Activated naive CD4-positive, alpha-beta T cell treated with Interleukin-2 at 50 U/mL for 16 hours (primary cell): Measurements from ENCODE around the gene NOL3.

Experiments
- DNase-seq: peaks from one replicate; pipeline ENCODE4 v3.0.0-alpha.2; 2020

The NOL3 gene

GRCh38 chr16:67207249-67208091 is 37.1 kb downstream of the NOL3 start:
- no peak for DNase-seq

- DNase-seq = no peak
Measured at GRCh38 chr16:67208154-67208896, 38.0 kb downstream of the NOL3 start.

DNA sequence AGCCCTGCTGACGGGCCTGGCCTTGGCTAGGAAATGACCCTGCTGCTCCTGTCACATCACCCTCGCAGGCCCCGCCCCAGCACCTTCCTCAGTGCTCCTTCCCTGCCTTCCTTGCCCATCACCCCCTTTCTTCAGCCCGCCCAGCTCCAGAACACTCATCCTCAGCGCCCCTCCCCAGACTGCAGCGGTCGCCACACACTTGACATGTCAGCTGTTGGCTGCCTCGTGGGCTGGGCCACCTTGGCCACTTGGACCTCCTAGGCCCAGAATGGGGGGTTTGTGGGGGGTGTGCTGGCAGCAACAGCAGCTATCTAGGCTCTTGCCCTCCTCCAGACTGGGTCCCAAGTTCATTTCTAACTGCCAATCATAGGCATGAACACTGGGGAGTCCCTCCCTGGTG is 39.2 kb downstream of the NOL3 start:
- no peak for DNase-seq

DNA sequence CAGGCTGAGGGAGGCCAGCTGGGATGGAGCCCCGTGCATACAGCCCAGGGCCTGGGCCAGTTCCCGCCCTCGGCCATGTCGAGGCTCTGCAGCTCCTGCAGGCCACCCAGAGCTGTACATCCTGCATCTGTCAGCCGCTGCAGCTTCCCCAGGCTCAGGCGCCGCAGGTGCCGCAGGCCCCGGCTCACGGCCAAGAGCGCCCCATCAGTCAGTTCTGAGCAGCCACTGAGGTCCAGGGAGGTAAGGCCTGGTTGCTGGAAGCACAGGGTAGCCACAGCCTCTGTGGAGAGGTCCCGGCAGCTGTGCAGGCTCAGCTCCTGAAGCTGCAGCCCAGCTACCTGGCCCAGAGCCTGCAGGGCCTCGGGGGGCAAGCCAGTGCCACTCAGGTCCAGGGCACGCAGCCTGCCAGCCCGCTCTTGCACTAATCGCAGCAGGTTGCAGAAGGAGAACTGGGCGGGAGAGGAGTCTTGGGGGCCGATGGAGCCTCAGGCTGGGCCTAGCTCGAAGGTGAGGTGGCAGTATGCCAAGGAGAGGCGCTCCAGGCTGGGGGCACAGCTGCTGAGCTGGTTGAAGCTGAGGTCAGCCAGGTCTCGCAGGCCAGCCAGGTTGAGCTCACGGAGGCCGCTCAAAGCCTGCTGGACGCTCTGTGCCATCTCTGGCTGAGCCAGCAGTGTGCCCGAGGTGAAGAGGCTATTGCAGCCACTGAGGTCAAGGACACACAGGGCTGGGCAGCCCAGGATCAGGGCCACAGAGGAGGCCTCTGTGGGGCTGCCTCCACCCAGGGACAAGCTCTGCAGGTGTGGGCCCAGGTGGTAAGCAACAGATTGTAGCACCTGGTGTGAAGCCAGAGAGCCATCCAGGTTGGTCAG is 40.0 kb downstream of the NOL3 start:
- no peak for DNase-seq

DNA sequence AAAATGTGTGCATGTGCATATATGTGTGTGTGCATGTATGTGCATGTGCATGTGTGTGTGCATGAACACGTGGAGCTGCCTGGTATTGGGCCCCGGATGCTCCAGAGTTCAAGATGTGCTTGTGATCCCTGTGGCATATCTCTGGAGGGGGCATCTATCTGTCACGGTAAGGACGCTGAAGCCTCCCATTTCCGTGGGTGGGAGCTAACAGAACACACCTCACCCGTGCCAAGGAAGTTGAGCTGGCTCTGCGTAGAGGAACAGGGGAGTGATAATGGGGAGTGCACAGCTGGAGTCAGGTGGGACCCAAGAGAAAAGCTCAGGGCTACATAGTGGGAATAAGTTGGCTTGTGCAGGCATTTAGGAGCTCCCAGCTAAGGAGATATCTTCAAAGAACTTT is 41.3 kb downstream of the NOL3 start:
- no peak for DNase-seq

GRCh38 chr16:67212766-67213165 is 42.4 kb downstream of the NOL3 start:
- DNase-seq = no peak

DNA sequence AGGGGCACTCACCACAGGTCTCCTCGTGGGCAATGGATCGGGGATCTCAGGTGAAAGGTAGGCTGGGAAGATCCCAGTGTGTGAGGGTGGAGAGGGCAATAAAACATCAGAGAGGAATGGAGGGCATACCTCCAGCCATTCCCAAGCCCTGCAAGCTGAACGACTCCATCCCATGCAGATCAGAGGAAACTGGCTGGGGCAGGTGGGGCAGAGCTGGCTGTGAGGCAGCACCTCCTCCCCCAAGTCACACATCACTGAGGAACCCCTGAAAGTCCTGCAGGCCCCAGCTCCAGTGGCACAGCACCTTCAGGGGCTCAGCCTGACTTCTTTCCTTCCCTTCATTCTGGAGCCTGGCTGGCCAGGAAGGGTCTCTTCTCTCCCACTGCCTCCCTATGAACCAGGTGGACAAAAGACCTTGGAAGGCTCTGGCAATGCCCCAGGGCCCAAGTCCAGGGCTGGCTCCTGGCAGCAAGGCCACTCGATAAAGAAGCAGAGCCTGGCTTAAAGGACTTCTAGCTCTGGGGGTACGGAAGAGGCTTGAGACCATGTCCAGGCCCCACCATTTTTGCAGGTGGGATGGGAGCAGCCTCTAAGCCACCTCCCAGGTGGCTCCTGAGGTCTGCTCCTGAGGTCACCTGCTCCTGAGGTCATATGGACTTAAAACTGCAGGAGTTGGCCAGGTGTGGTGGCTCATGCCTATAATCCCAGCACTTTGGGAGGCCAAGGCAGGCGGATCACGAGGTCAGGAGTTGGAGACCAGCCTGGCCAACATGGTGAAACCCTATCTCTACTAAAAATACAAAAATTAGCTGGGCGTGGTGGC is 43.1 kb downstream of the NOL3 start:
- DNase-seq = no peak

- DNase-seq = no peak
Measured at GRCh38 chr16:67215706-67216105, 45.4 kb downstream of the NOL3 start.

DNA sequence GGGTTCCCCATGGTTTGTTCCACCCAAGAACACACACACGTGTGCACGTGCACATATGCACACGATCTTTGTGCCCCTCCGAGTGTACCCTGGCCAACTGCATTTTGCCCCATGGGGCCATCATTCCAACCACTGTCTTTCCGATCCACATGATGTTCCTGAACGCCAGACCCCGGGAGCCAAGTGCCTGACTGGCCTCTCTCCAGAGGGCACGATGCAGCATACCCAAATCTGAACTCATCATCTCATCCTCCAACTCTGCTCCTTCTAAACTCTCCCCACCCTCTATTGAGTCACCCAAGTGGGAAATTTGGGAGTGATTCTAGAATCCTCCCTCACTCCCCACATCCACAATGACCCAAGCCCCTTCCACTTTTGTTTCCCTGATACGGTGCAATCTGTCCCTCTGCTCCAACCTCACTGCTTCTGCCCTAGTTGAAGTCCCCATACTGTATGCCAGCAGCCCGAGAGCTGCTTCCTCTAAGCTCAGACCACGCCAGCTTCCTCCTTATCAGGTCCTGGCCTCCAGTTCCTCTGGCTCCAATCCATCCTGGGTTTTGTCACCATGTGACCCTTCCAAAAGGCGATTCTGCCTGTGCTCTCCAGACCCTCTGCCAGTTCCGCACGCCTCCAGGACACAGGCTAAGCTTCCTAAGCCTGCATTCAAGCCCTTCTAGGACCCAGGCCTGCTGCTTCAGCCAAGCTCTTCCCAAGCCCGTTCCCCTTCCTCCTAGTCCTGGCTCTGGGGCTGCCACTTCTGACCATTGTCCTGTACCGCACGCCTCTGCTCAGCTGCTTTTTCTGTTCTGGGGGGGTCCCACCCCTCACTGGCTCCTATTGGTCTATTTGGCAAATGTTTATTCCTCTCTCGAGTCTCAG is 46.5 kb downstream of the NOL3 start:
- no peak for DNase-seq

DNA sequence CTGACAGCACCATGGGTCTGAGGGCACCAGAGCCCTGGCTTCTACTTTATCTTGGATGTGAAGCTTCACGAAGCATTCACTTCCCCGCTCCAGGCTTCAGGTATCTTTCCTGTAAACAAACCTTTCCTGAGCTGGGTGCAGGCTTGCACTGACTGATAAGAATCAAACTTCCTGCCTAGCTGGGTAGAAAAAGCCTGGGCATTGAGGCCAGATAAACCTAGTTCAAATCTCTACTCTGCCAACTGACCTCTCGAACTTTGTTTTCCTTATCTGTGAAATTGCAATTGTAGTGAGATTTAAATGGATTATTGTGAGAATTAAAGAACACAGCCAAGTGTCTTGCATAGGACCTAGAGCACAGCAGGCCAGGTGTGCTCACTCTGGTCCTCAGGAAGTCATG is 53.7 kb downstream of the NOL3 start:
- no peak for DNase-seq
